KMS-11 (cell line): ENCODE results near the gene PRADC1.
A peak's percentile ranks its signal among the peaks of the same experiment; 100 is the strongest.

ENCODE experiments used
- H2AFZ ChIP-seq: fragments of 200-600 bp; sonication (generic); 2 replicates; pipeline ENCODE4 v1.6.1; 2016; ENCODE audit warnings: antibody characterized with exemption, mixed run types, low read depth
- H3K27ac ChIP-seq: fragments of 200-600 bp; sonication (generic); 2 replicates; pipeline ENCODE4 v1.6.1; 2016; ENCODE audit warnings: mild to moderate bottlenecking, mixed run types
- H3K27me3 ChIP-seq: fragments of 200-600 bp; sonication (generic); 2 replicates; pipeline ENCODE4 v1.6.1; 2017; ENCODE audit warnings: mild to moderate bottlenecking, low read depth, mixed run types, moderate library complexity; ENCODE audit not compliant: insufficient read depth
- H3K36me3 ChIP-seq: fragments of 200-600 bp; sonication (generic); 2 replicates; pipeline ENCODE4 v1.6.1; 2017; ENCODE audit warnings: mild to moderate bottlenecking, mixed run types; ENCODE audit not compliant: insufficient read depth
- H3K4me1 ChIP-seq: fragments of 200-600 bp; sonication (generic); 2 replicates; pipeline ENCODE4 v1.6.1; 2016; ENCODE audit warnings: mild to moderate bottlenecking, low read depth, mixed run types; ENCODE audit not compliant: poor library complexity, severe bottlenecking
- H3K4me2 ChIP-seq: fragments of 200-600 bp; sonication (generic); 2 replicates; pipeline ENCODE4 v1.7.0; 2016; ENCODE audit warnings: mild to moderate bottlenecking, mixed run types
- H3K4me3 ChIP-seq: fragments of 200-600 bp; sonication (generic); IDR thresholded peaks from 2 replicates; pipeline ENCODE4 v1.6.1; 2017; ENCODE audit warnings: low read depth, low read length, mixed read lengths; ENCODE audit not compliant: insufficient read depth
- H3K79me2 ChIP-seq: fragments of 200-600 bp; sonication (generic); 2 replicates; pipeline ENCODE4 v1.6.1; 2016; ENCODE audit warnings: low read depth, mixed run types; ENCODE audit not compliant: insufficient read depth
- H3K9ac ChIP-seq: fragments of 200-600 bp; sonication (generic); 2 replicates; pipeline ENCODE4 v1.6.1; 2016; ENCODE audit warnings: mild to moderate bottlenecking, mixed run types
- H4K20me1 ChIP-seq: fragments of 200-600 bp; sonication (generic); 2 replicates; pipeline ENCODE4 v1.6.1; 2016; ENCODE audit warnings: mild to moderate bottlenecking, mixed run types; ENCODE audit not compliant: insufficient read depth
- CTCF ChIP-seq: fragments of 200-600 bp; sonication (generic); conservative IDR thresholded peaks from 2 replicates; pipeline ENCODE4 v1.6.1; 2017; ENCODE audit warnings: low read depth, mild to moderate bottlenecking, antibody characterized with exemption, low read length, moderate library complexity, mixed read lengths

PRADC1 gene

GRCh38 chr2:73233154-73233931 is at the start of gene PRADC1:
TSS of gene PRADC1 (minus strand) at chr2:73233239. CDS start at chr2:73233160, 79 bp downstream.
- H2AFZ ChIP-seq = peak within 1 kb of the TSS; percentile 82
- H3K27ac ChIP-seq = peak within 1 kb of the TSS; percentile 83; the same call in 1 of the 2 replicates
- peaks cover 31% of the 10 kb centered on the region for H4K20me1 ChIP-seq
- peaks cover 27% of the 10 kb centered on the region for H3K4me1 ChIP-seq
- no peak for TF ChIP-seq CTCF
- H3K4me2 ChIP-seq = peak within 1 kb of the TSS; percentile 91
- peaks cover 44% of the 10 kb centered on the region for H3K79me2 ChIP-seq
- H3K9ac ChIP-seq = peak within 1 kb of the TSS; percentile 96
- no peaks in the 10 kb centered on the region for H3K27me3 ChIP-seq
- H3K4me3 ChIP-seq = peak within 1 kb of the TSS; percentile 84
- no peaks in the 10 kb centered on the region for H3K36me3 ChIP-seq

GRCh38 chr2:73281244-73281643 is 48.2 kb upstream of the PRADC1 start:
- no peak overlapping the region for H3K4me2 ChIP-seq
- H3K27ac ChIP-seq = no peak overlapping the region
- no peak overlapping the region for H3K9ac ChIP-seq
- no peak overlapping the region for H2AFZ ChIP-seq
- peaks cover 6% of the 10 kb centered on the region; the same call in 1 of the 2 replicates for H4K20me1 ChIP-seq
- peaks cover 68% of the 10 kb centered on the region for H3K79me2 ChIP-seq
- TF ChIP-seq CTCF = no peak
- H3K27me3 ChIP-seq = no peaks in the 10 kb centered on the region
- no peak overlapping the region for H3K4me3 ChIP-seq
- H3K4me1 ChIP-seq = peaks cover 15% of the 10 kb centered on the region
- H3K36me3 ChIP-seq = no peaks in the 10 kb centered on the region; the same call in 1 of the 2 replicates

- H2AFZ ChIP-seq = no peak overlapping the region
- H3K27ac ChIP-seq = no peak overlapping the region
- H4K20me1 ChIP-seq = peaks cover 6% of the 10 kb centered on the region; the same call in 1 of the 2 replicates
- peaks cover 6% of the 10 kb centered on the region for H3K4me1 ChIP-seq
- no peaks in the 10 kb centered on the region; the same call in 1 of the 2 replicates for H3K36me3 ChIP-seq
- H3K4me2 ChIP-seq = no peak overlapping the region
- TF ChIP-seq CTCF = no peak
- H3K9ac ChIP-seq = no peak overlapping the region
- peaks cover 70% of the 10 kb centered on the region for H3K79me2 ChIP-seq
- H3K4me3 ChIP-seq = no peak overlapping the region
- H3K27me3 ChIP-seq = no peaks in the 10 kb centered on the region
Measured at GRCh38 chr2:73279852-73280251, 46.8 kb upstream of the PRADC1 start.

- peaks cover 11% of the 10 kb centered on the region; the same call in 1 of the 2 replicates for H3K79me2 ChIP-seq
- H4K20me1 ChIP-seq = no peaks in the 10 kb centered on the region
- H3K36me3 ChIP-seq = no peaks in the 10 kb centered on the region; the same call in 1 of the 2 replicates
- no peak overlapping the region for H3K4me3 ChIP-seq
- H3K4me2 ChIP-seq = no peak overlapping the region
- H3K9ac ChIP-seq = no peak overlapping the region
- H2AFZ ChIP-seq = no peak overlapping the region
- H3K4me1 ChIP-seq = no peaks in the 10 kb centered on the region
- no peaks in the 10 kb centered on the region for H3K27me3 ChIP-seq
- TF ChIP-seq CTCF = no peak
- H3K27ac ChIP-seq = no peak overlapping the region
Measured at GRCh38 chr2:73272270-73272669, 39.2 kb upstream of the PRADC1 start.
